PC-9 (cell line): ENCODE results near the gene PCDHGB1.

ENCODE experiments used
- CTCF ChIP-seq: fragments of 200-600 bp; sonication (generic); conservative IDR thresholded peaks from 2 replicates; pipeline ENCODE4 v1.6.1; 2017; ENCODE audit warnings: mixed run types, antibody characterized with exemption, mild to moderate bottlenecking, moderate library complexity
- EZH2 ChIP-seq: fragments of 200-600 bp; sonication (generic); IDR thresholded peaks from 2 replicates; pipeline ENCODE4 v1.8.0; 2017; ENCODE audit warnings: antibody characterized with exemption, low read depth

- no peak for TF ChIP-seq CTCF
- no peak for TF ChIP-seq EZH2
Measured at GRCh38 chr5:141382469-141383294, 32.8 kb downstream of the PCDHGB1 start, which contains the start of gene PCDHGA7.
